HepG2 (cell line): ENCODE measurements around the gene CLPTM1. TPM values are rescaled to one million over a fixed set of nuclear protein-coding genes. Genes with fewer than 3 reads are reported as not detected.

Experiments
- CBX5 ChIP-seq: sonication (generic); formaldehyde crosslinking; IDR thresholded peaks from 2 replicates; pipeline ENCODE4 v1.4.0; 2020; ENCODE audit warnings: missing genetic modification reagents, borderline replicate concordance
- GTF3A ChIP-seq: sonication (generic); formaldehyde crosslinking; conservative IDR thresholded peaks from 2 replicates; pipeline ENCODE4 v1.4.0; 2020; ENCODE audit warnings: mild to moderate bottlenecking, missing genetic modification reagents
- JUND ChIP-seq: sonication (generic); formaldehyde crosslinking; IDR thresholded peaks from 2 replicates; pipeline ENCODE4 v1.8.0; 2022; ENCODE audit warnings: mild to moderate bottlenecking, missing genetic modification reagents
- KDM1A ChIP-seq: IDR thresholded peaks from 2 replicates; pipeline ENCODE4 v1.6.1; 2016; ENCODE audit warnings: missing compliant biosample characterization
- KDM5B ChIP-seq: sonication (generic); formaldehyde crosslinking; IDR thresholded peaks from 2 replicates; pipeline ENCODE4 v1.4.0; 2020; ENCODE audit warnings: missing genetic modification reagents, mild to moderate bottlenecking, borderline replicate concordance
- NFYB ChIP-seq: sonication (generic); formaldehyde crosslinking; IDR thresholded peaks from 2 replicates; pipeline ENCODE4 v1.4.0; 2020; ENCODE audit warnings: missing genetic modification reagents
- RARA ChIP-seq: IDR thresholded peaks from 2 replicates; pipeline ENCODE4 v1.6.1; 2016; ENCODE audit warnings: missing genetic modification reagents, missing compliant biosample characterization
- REPIN1 ChIP-seq: sonication (generic); formaldehyde crosslinking; IDR thresholded peaks from 2 replicates; pipeline ENCODE4 v1.8.0; 2022; ENCODE audit warnings: missing genetic modification reagents, low read depth, mild to moderate bottlenecking, borderline replicate concordance
- SIN3B ChIP-seq: fragments of 150-350 bp; IDR thresholded peaks from 2 replicates; pipeline ENCODE4 v1.6.1; 2014; ENCODE audit warnings: low read length
- SP2 ChIP-seq: sonication (generic); formaldehyde crosslinking; IDR thresholded peaks from 2 replicates; pipeline ENCODE4 v1.5.1; 2020; ENCODE audit warnings: mild to moderate bottlenecking, missing genetic modification reagents
- ZNF350 ChIP-seq: sonication (generic); formaldehyde crosslinking; IDR thresholded peaks from 2 replicates; pipeline ENCODE4 v1.4.0; 2020; ENCODE audit warnings: mild to moderate bottlenecking, low read depth, missing genetic modification reagents, borderline replicate concordance
- ZNF556 ChIP-seq: sonication (generic); formaldehyde crosslinking; IDR thresholded peaks from 2 replicates; pipeline ENCODE4 v1.4.0; 2020; ENCODE audit warnings: mild to moderate bottlenecking, missing genetic modification reagents, borderline replicate concordance
- ZNF570 ChIP-seq: sonication (generic); formaldehyde crosslinking; IDR thresholded peaks from 2 replicates; pipeline ENCODE4 v1.4.0; 2020; ENCODE audit warnings: mild to moderate bottlenecking, missing genetic modification reagents, borderline replicate concordance
- ZNF788 ChIP-seq: sonication (generic); formaldehyde crosslinking; IDR thresholded peaks from 2 replicates; pipeline ENCODE4 v1.5.0; 2020; ENCODE audit warnings: mild to moderate bottlenecking, missing genetic modification reagents, borderline replicate concordance
- polyA plus RNA-seq, 8 experiments: library from polyadenylated mRNA; depleted of rRNA in 3 of 8; stranded (reverse) in 7 of 8; unstranded in 1 of 8; fragments of >200 nt; fragmentation: Illumina TruSeq in 4 of 8; extraction: Trizol in 4 of 8; gene quantifications; 2 replicates each; pipeline versions ENCODE4 v1.2.1 to v1.2.3, GENCODE V29; 2011 to 2016; ENCODE audit warnings: low read depth in 4 of 8, missing spikeins in 1 of 8, mixed read lengths in 1 of 8; ENCODE audit not compliant: insufficient read depth in 1 of 8
- total RNA-seq, 5 experiments: library from RNA; depleted of rRNA; stranded (reverse); fragments of >200 nt; fragmentation: Illumina TruSeq; extraction: Trizol; gene quantifications; 2 replicates each; pipeline ENCODE4 v1.2.3, GENCODE V29; 2016; ENCODE audit warnings: low read depth in 1 of 5
- TF ChIP-seq, protein P1 (sequence below): sonication (generic); formaldehyde crosslinking; conservative IDR thresholded peaks from 2 replicates; pipeline ENCODE4 v1.8.0; 2022; ENCODE audit warnings: low read depth, missing genetic modification reagents
- TF ChIP-seq, protein P2 (sequence below): sonication (generic); formaldehyde crosslinking; IDR thresholded peaks from 2 replicates; pipeline ENCODE4 v1.8.1; 2023; ENCODE audit warnings: missing genetic modification reagents, mild to moderate bottlenecking, borderline replicate concordance
- TF ChIP-seq, protein P3 (sequence below): sonication (generic); formaldehyde crosslinking; IDR thresholded peaks from 2 replicates; pipeline ENCODE4 v1.9.0; 2021; ENCODE audit warnings: missing genetic modification reagents, mild to moderate bottlenecking, borderline replicate concordance
- TF ChIP-seq, protein P4 (sequence below): sonication (generic); formaldehyde crosslinking; IDR thresholded peaks from 2 replicates; pipeline ENCODE4 v1.5.0; 2020; ENCODE audit warnings: missing genetic modification reagents
- TF ChIP-seq, protein P5 (sequence below): IDR thresholded peaks from 2 replicates; pipeline ENCODE4 v1.6.1; 2016; ENCODE audit warnings: mild to moderate bottlenecking
- TF ChIP-seq, protein P6 (sequence below): sonication (generic); formaldehyde crosslinking; IDR thresholded peaks from 2 replicates; pipeline ENCODE4 v1.4.0; 2020; ENCODE audit warnings: missing genetic modification reagents, borderline replicate concordance

CLPTM1 gene
- total and polyA plus RNA-seq, 2 of the 13 experiments (the other 11 are each of a cell fraction or from before 2014, with no cell fraction given) = 34.9 to 42.8 TPM

DNA sequence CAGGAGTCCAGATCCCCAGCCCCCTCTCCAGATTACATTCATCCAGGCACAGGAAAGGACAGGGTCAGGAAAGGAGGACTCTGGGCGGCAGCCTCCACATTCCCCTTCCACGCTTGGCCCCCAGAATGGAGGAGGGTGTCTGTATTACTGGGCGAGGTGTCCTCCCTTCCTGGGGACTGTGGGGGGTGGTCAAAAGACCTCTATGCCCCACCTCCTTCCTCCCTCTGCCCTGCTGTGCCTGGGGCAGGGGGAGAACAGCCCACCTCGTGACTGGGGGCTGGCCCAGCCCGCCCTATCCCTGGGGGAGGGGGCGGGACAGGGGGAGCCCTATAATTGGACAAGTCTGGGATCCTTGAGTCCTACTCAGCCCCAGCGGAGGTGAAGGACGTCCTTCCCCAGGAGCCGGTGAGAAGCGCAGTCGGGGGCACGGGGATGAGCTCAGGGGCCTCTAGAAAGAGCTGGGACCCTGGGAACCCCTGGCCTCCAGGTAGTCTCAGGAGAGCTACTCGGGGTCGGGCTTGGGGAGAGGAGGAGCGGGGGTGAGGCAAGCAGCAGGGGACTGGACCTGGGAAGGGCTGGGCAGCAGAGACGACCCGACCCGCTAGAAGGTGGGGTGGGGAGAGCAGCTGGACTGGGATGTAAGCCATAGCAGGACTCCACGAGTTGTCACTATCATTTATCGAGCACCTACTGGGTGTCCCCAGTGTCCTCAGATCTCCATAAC is 49.6 kb upstream of the CLPTM1 start, which contains the start of gene APOE (continued):
- TF ChIP-seq, protein P1, sequence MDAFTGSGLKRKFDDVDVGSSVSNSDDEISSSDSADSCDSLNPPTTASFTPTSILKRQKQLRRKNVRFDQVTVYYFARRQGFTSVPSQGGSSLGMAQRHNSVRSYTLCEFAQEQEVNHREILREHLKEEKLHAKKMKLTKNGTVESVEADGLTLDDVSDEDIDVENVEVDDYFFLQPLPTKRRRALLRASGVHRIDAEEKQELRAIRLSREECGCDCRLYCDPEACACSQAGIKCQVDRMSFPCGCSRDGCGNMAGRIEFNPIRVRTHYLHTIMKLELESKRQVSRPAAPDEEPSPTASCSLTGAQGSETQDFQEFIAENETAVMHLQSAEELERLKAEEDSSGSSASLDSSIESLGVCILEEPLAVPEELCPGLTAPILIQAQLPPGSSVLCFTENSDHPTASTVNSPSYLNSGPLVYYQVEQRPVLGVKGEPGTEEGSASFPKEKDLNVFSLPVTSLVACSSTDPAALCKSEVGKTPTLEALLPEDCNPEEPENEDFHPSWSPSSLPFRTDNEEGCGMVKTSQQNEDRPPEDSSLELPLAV (CRISPR knock-in tag) = no peak
- 0 out of 2 replicates have a peak, but pooled peaks have one; percentile 7 for TF ChIP-seq JUND (CRISPR knock-in tag)
- TF ChIP-seq GTF3A = no peak
- TF ChIP-seq, protein P2, sequence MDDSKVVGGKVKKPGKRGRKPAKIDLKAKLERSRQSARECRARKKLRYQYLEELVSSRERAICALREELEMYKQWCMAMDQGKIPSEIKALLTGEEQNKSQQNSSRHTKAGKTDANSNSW (CRISPR knock-in tag) = no peak
- TF ChIP-seq RARA (CRISPR knock-in tag) = peak; percentile 52; the same call in 1 of the 2 replicates
- TF ChIP-seq, protein P3, sequence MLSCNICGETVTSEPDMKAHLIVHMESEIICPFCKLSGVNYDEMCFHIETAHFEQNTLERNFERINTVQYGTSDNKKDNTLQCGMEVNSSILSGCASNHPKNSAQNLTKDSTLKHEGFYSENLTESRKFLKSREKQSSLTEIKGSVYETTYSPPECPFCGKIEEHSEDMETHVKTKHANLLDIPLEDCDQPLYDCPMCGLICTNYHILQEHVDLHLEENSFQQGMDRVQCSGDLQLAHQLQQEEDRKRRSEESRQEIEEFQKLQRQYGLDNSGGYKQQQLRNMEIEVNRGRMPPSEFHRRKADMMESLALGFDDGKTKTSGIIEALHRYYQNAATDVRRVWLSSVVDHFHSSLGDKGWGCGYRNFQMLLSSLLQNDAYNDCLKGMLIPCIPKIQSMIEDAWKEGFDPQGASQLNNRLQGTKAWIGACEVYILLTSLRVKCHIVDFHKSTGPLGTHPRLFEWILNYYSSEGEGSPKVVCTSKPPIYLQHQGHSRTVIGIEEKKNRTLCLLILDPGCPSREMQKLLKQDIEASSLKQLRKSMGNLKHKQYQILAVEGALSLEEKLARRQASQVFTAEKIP (CRISPR knock-in tag) = no peak
- TF ChIP-seq NFYB (CRISPR knock-in tag) = peak; percentile 33; the same call in 1 of the 2 replicates
- TF ChIP-seq, protein P4, sequence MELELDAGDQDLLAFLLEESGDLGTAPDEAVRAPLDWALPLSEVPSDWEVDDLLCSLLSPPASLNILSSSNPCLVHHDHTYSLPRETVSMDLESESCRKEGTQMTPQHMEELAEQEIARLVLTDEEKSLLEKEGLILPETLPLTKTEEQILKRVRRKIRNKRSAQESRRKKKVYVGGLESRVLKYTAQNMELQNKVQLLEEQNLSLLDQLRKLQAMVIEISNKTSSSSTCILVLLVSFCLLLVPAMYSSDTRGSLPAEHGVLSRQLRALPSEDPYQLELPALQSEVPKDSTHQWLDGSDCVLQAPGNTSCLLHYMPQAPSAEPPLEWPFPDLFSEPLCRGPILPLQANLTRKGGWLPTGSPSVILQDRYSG (CRISPR knock-in tag) = no peak
- TF ChIP-seq, protein P5, sequence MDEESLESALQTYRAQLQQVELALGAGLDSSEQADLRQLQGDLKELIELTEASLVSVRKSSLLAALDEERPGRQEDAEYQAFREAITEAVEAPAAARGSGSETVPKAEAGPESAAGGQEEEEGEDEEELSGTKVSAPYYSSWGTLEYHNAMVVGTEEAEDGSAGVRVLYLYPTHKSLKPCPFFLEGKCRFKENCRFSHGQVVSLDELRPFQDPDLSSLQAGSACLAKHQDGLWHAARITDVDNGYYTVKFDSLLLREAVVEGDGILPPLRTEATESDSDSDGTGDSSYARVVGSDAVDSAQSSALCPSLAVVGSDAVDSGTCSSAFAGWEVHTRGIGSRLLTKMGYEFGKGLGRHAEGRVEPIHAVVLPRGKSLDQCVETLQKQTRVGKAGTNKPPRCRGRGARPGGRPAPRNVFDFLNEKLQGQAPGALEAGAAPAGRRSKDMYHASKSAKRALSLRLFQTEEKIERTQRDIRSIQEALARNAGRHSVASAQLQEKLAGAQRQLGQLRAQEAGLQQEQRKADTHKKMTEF = peak; percentile 50; the same call in 1 of the 2 replicates
- TF ChIP-seq ZNF570 (CRISPR knock-in tag) = peak; percentile 75; the same call in 1 of the 2 replicates
- TF ChIP-seq, protein P6, sequence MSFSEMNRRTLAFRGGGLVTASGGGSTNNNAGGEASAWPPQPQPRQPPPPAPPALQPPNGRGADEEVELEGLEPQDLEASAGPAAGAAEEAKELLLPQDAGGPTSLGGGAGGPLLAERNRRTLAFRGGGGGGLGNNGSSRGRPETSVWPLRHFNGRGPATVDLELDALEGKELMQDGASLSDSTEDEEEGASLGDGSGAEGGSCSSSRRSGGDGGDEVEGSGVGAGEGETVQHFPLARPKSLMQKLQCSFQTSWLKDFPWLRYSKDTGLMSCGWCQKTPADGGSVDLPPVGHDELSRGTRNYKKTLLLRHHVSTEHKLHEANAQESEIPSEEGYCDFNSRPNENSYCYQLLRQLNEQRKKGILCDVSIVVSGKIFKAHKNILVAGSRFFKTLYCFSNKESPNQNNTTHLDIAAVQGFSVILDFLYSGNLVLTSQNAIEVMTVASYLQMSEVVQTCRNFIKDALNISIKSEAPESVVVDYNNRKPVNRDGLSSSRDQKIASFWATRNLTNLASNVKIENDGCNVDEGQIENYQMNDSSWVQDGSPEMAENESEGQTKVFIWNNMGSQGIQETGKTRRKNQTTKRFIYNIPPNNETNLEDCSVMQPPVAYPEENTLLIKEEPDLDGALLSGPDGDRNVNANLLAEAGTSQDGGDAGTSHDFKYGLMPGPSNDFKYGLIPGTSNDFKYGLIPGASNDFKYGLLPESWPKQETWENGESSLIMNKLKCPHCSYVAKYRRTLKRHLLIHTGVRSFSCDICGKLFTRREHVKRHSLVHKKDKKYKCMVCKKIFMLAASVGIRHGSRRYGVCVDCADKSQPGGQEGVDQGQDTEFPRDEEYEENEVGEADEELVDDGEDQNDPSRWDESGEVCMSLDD = 0 out of 2 replicates have a peak, but pooled peaks have one; percentile 11
- peak; percentile 84 for TF ChIP-seq REPIN1 (CRISPR knock-in tag)
- peak; percentile 21; the same call in 1 of the 2 replicates for TF ChIP-seq ZNF788 (CRISPR knock-in tag)
- TF ChIP-seq CBX5 = no peak
- no peak for TF ChIP-seq SP2 (CRISPR knock-in tag)
- TF ChIP-seq KDM1A (CRISPR knock-in tag) = no peak
- peak; percentile 75; the same call in 1 of the 2 replicates for TF ChIP-seq ZNF350 (CRISPR knock-in tag)
- peak; percentile 66; the same call in 1 of the 2 replicates for TF ChIP-seq KDM5B
- TF ChIP-seq ZNF556 (CRISPR knock-in tag) = peak; percentile 90; the same call in 1 of the 2 replicates
- no peak for TF ChIP-seq SIN3B
